Measurements from ENCODE around the gene OR7A5.
"Not testable (repeated sequence)": the region's sequence is repeated elsewhere in the genome, so short reads cannot be mapped to it uniquely, and the experiment has no call there.

DNA sequence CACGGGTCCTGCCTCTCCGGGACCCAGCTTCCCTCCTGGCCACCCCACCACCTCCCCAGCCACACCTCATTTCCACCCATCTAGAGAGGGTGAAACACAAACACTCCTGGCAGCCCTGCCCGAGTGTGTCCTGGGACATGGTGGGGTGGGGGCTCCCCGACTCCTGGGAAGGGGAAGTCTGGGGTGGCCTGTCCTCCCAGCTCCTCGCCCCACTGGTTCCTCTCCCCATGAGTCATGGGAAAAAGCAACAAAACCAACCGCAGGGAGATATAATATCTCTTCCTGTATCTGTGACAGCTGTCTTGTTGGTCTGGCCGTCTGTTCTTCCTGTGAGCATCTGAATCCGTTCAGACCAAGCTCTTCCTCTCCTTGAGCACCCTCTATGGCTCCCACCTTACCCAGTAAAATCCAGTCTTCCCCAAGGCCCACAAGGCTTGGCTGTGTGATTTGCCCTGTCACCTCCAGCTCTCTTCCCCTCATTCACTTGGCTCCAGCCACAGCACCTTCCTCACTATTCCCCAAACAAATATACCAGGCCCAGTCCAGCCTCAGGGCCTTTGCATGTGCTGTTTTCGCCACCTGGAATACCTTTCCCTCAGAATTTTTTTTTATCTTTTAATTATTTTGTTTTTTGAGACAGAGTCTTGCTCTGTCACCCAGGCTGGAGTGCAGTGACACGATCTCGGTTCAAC is 49.7 kb downstream of the OR7A5 start:
- TF ChIP-seq TAF1, POLR2A, POLR2AphosphoS5, POU2F2 (IDR thresholded peaks at IDR 0.05; ENCODE audit: low read depth, low read length): not testable (repeated sequence)

Data from GM12891 (cell line).